HepG2 (cell line): Measurements from ENCODE around the gene SIGLEC1. TPM values are rescaled to one million over a fixed set of nuclear protein-coding genes. Genes with fewer than 3 reads are reported as not detected.

Source experiments
- AGO2 ChIP-seq: fragments of 200-400 bp; formaldehyde crosslinking; optimal IDR thresholded peaks from 2 replicates; pipeline ENCODE3; 2017; ENCODE audit warnings: mild to moderate bottlenecking, low read depth, low read length, moderate library complexity
- CEBPG ChIP-seq: IDR thresholded peaks from 2 replicates; pipeline ENCODE4 v1.6.1; 2016
- GATAD2A ChIP-seq: IDR thresholded peaks from 2 replicates; pipeline ENCODE4 v1.6.1; 2016
- HOXA9 ChIP-seq: sonication (generic); formaldehyde crosslinking; IDR thresholded peaks from 2 replicates; pipeline ENCODE4 v1.8.1; 2022; ENCODE audit warnings: missing genetic modification reagents, mild to moderate bottlenecking, moderate library complexity, borderline replicate concordance
- IRX3 ChIP-seq: sonication (generic); formaldehyde crosslinking; IDR thresholded peaks from 2 replicates; pipeline ENCODE4 v1.8.1; 2023; ENCODE audit warnings: mild to moderate bottlenecking, low read depth, missing genetic modification reagents, borderline replicate concordance
- KDM5B ChIP-seq: sonication (generic); formaldehyde crosslinking; IDR thresholded peaks from 2 replicates; pipeline ENCODE4 v1.4.0; 2020; ENCODE audit warnings: missing genetic modification reagents, mild to moderate bottlenecking, borderline replicate concordance
- MZF1 ChIP-seq: sonication (generic); formaldehyde crosslinking; IDR thresholded peaks from 2 replicates; pipeline ENCODE4 v1.8.1; 2023; ENCODE audit warnings: mild to moderate bottlenecking, missing genetic modification reagents, borderline replicate concordance
- PITX1 ChIP-seq: sonication (generic); formaldehyde crosslinking; IDR thresholded peaks from 2 replicates; pipeline ENCODE4 v1.5.1; 2020; ENCODE audit warnings: mild to moderate bottlenecking, missing genetic modification reagents
- SMAD1 ChIP-seq: sonication (generic); formaldehyde crosslinking; IDR thresholded peaks from 2 replicates; pipeline ENCODE4 v1.4.0; 2020; ENCODE audit warnings: missing genetic modification reagents, low read depth, mild to moderate bottlenecking, borderline replicate concordance
- TCF7 ChIP-seq: sonication (generic); IDR thresholded peaks from 2 replicates; pipeline ENCODE4 v1.6.1; 2016; ENCODE audit warnings: antibody characterized with exemption, low read depth
- TRIM24 ChIP-seq: sonication (generic); formaldehyde crosslinking; IDR thresholded peaks from 2 replicates; pipeline ENCODE4 v1.8.0; 2022; ENCODE audit warnings: mild to moderate bottlenecking, missing genetic modification reagents
- ZBTB7B ChIP-seq: sonication (generic); formaldehyde crosslinking; IDR thresholded peaks from 2 replicates; pipeline ENCODE4 v1.4.0; 2020; ENCODE audit warnings: missing genetic modification reagents
- ZFX ChIP-seq: sonication (generic); formaldehyde crosslinking; IDR thresholded peaks from 2 replicates; pipeline ENCODE4 v1.4.0; 2020; ENCODE audit warnings: mild to moderate bottlenecking, low read depth, missing genetic modification reagents, moderate library complexity
- ZNF501 ChIP-seq: sonication (generic); formaldehyde crosslinking; IDR thresholded peaks from 2 replicates; pipeline ENCODE4 v1.5.1; 2020; ENCODE audit warnings: mild to moderate bottlenecking, moderate library complexity, missing genetic modification reagents
- ZNF614 ChIP-seq: IDR thresholded peaks from 2 replicates; pipeline ENCODE4 v1.6.1; 2018; ENCODE audit warnings: missing biosample characterization, missing genetic modification reagents, inconsistent platforms, borderline replicate concordance
- ZNF616 ChIP-seq: sonication (generic); formaldehyde crosslinking; IDR thresholded peaks from 2 replicates; pipeline ENCODE4 v1.5.0; 2020; ENCODE audit warnings: low read depth, mild to moderate bottlenecking, missing genetic modification reagents
- polyA plus RNA-seq, 8 experiments: library from polyadenylated mRNA; depleted of rRNA in 3 of 8; stranded (reverse) in 7 of 8; unstranded in 1 of 8; fragments of >200 nt; fragmentation: Illumina TruSeq in 4 of 8; extraction: Trizol in 4 of 8; gene quantifications; 2 replicates each; pipeline versions ENCODE4 v1.2.1 to v1.2.3, GENCODE V29; 2011 to 2016; ENCODE audit warnings: low read depth in 4 of 8, missing spikeins in 1 of 8, mixed read lengths in 1 of 8; ENCODE audit not compliant: insufficient read depth in 1 of 8
- total RNA-seq, 5 experiments: library from RNA; depleted of rRNA; stranded (reverse); fragments of >200 nt; fragmentation: Illumina TruSeq; extraction: Trizol; gene quantifications; 2 replicates each; pipeline ENCODE4 v1.2.3, GENCODE V29; 2016; ENCODE audit warnings: low read depth in 1 of 5
- TF ChIP-seq, protein P1 (sequence below): IDR thresholded peaks from 2 replicates; pipeline ENCODE4 v1.6.1; 2012; ENCODE audit warnings: inconsistent platforms
- TF ChIP-seq, protein P2 (sequence below): sonication (generic); formaldehyde crosslinking; IDR thresholded peaks from 2 replicates; pipeline ENCODE4 v1.9.0; 2021; ENCODE audit warnings: mild to moderate bottlenecking, missing genetic modification reagents

The SIGLEC1 gene
- total and polyA plus RNA-seq, 2 of the 13 experiments (the other 11 are each of a cell fraction or from before 2014, with no cell fraction given): 0.01 TPM; not detected in 1

DNA sequence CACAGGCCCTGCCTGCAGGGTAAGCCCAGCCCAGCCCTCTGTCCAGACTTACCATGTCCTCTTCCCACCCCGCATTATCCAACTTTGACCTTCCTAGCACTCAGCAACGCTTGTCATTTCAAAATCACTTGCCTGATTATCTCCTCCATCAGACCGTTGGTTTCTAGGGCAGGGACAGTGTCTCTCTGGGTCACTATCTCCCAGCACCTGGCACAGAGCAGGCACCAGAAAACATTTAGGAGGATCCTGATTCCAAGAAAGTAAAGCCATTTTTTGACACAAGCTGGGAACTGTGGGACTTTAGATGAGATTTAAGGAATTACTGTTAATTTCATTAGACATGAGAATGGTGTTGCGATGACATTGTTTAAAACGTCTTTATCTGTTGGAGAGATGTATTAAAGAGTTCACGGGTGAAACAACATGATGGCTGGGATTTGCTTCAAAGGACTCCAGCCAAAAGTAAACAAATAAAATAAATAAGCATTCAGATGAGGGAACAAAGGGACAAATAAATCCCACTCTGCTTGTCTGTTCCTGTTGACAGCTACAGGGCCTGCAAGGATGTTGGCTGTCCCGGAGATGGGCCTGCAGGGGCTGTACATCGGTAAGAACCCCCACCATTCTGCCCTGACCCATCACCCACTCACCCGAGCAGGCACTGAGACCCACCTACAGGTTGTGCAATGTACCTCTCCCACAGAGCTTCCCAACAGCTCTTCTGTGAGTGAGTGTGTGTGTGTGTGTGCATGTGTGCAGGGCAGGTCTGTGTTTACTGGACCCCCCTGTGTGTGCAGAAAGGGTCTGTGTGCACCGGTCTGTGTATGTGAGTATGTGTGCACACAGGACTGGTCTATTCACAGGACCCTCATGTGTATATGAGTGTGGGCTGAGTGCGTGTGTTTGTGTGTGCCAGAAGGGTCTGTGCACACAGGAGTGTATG is 26.0 kb upstream of the SIGLEC1 start (continued):
- TF ChIP-seq, protein P1, sequence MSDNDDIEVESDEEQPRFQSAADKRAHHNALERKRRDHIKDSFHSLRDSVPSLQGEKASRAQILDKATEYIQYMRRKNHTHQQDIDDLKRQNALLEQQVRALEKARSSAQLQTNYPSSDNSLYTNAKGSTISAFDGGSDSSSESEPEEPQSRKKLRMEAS: 0 out of 2 replicates have a peak, but pooled peaks have one; percentile 3
- 0 out of 2 replicates have a peak, but pooled peaks have one; percentile 35 for TF ChIP-seq IRX3 (CRISPR knock-in tag)
- no peak for TF ChIP-seq ZNF616
- TF ChIP-seq KDM5B (CRISPR knock-in tag): no peak
- peak; percentile 80 for TF ChIP-seq CEBPG
- 0 out of 2 replicates have a peak, but pooled peaks have one; percentile 22 for TF ChIP-seq ZBTB7B (CRISPR knock-in tag)
- TF ChIP-seq HOXA9 (CRISPR knock-in tag): no peak
- peak; percentile 14; the same call in 1 of the 2 replicates for TF ChIP-seq ZFX (CRISPR knock-in tag)
- no peak for TF ChIP-seq PITX1 (CRISPR knock-in tag)
- TF ChIP-seq, protein P2, sequence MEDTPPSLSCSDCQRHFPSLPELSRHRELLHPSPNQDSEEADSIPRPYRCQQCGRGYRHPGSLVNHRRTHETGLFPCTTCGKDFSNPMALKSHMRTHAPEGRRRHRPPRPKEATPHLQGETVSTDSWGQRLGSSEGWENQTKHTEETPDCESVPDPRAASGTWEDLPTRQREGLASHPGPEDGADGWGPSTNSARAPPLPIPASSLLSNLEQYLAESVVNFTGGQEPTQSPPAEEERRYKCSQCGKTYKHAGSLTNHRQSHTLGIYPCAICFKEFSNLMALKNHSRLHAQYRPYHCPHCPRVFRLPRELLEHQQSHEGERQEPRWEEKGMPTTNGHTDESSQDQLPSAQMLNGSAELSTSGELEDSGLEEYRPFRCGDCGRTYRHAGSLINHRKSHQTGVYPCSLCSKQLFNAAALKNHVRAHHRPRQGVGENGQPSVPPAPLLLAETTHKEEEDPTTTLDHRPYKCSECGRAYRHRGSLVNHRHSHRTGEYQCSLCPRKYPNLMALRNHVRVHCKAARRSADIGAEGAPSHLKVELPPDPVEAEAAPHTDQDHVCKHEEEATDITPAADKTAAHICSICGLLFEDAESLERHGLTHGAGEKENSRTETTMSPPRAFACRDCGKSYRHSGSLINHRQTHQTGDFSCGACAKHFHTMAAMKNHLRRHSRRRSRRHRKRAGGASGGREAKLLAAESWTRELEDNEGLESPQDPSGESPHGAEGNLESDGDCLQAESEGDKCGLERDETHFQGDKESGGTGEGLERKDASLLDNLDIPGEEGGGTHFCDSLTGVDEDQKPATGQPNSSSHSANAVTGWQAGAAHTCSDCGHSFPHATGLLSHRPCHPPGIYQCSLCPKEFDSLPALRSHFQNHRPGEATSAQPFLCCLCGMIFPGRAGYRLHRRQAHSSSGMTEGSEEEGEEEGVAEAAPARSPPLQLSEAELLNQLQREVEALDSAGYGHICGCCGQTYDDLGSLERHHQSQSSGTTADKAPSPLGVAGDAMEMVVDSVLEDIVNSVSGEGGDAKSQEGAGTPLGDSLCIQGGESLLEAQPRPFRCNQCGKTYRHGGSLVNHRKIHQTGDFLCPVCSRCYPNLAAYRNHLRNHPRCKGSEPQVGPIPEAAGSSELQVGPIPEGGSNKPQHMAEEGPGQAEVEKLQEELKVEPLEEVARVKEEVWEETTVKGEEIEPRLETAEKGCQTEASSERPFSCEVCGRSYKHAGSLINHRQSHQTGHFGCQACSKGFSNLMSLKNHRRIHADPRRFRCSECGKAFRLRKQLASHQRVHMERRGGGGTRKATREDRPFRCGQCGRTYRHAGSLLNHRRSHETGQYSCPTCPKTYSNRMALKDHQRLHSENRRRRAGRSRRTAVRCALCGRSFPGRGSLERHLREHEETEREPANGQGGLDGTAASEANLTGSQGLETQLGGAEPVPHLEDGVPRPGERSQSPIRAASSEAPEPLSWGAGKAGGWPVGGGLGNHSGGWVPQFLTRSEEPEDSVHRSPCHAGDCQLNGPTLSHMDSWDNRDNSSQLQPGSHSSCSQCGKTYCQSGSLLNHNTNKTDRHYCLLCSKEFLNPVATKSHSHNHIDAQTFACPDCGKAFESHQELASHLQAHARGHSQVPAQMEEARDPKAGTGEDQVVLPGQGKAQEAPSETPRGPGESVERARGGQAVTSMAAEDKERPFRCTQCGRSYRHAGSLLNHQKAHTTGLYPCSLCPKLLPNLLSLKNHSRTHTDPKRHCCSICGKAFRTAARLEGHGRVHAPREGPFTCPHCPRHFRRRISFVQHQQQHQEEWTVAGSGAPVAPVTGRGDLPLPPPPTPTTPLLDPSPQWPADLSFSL: peak; percentile 61; the same call in 1 of the 2 replicates
- peak; percentile 69; the same call in 1 of the 2 replicates for TF ChIP-seq TCF7
- peak; percentile 55; the same call in 1 of the 2 replicates for TF ChIP-seq ZNF614 (CRISPR knock-in tag)
- TF ChIP-seq TRIM24: peak; percentile 59; the same call in 1 of the 2 replicates
- no peak for TF ChIP-seq ZNF501 (CRISPR knock-in tag)
- TF ChIP-seq AGO2: no peak
- 0 out of 2 replicates have a peak, but pooled peaks have one; percentile 27 for TF ChIP-seq SMAD1
- TF ChIP-seq MZF1: no peak
- peak; percentile 37 for TF ChIP-seq GATAD2A (CRISPR knock-in tag)
